ENCODE measurements around the gene TOMM6.
"Not testable (repeated sequence)": the region's sequence is repeated elsewhere in the genome, so short reads cannot be mapped to it uniquely, and the experiment has no call there.

Gene TOMM6

GRCh38 chr6:41763470-41763869 is 24.0 kb upstream of the TOMM6 start:
- DNase-seq (ENCODE audit: low spot score) = no peak

DNA sequence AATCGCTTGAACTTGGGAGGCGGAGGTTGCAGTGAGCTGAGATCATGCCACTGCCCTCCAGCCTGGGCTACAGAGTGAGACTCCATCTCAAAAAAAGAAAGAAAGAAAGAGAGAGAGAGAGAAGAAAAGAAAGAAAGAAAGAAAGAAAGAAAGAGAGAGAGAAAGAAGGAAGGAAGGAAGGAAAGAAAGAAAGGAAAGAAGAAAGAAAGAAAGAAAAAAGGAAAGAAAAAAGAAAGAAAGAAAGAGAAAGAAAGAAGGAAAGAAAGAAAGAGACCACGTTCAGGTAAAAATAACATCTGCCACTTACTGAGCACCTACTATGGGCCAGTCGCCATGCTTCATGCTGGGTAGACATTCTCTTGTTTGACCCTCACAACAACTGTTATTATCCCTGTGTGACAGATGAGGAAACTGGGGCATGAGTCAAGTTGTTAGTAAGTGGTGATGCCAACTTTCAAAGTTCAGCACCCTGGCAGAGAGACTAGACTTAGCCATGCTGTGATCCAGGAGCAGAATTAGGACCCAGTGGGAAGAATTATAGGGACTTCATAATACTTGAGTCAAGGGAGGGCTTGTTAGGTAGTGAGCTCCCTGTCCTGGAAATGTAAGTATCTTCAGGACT is 21.3 kb upstream of the TOMM6 start:
- not testable (repeated sequence) for DNase-seq (ENCODE audit: low spot score)

DNA sequence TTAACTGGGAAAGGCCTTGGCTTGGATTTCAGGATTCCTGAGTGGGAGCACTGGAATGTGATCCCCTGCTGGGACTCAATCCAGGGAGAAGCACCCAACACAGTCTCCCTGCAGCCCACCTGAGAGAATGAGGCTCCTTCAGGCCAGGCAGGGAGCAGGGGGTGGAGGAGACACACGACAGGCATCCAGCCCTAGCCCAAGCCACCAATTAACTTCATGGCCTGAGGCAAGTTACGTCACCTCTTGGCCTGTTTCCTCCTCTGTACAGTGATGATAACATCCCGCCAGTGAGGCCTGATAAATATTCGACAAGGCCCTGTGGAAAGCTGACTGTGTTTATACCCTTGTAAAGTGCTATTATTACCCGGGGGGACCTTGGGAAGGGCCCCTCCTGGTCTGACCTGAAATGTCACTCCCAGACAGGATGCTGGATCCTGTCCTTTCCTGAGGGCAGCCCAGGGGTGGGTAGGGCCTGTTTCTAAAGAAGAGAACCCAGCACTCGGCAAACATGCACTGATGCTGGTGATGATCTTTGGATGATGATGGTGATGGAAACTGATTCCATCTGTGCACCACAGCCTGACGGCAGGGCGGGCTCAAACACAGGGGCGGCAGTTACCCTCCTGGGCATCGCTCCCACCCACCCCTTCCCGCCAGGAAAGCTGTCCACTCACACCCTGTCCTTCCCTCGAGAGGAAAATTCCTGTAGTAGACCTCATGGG is 20.2 kb upstream of the TOMM6 start:
- no peak for DNase-seq (ENCODE audit: low spot score)

DNA sequence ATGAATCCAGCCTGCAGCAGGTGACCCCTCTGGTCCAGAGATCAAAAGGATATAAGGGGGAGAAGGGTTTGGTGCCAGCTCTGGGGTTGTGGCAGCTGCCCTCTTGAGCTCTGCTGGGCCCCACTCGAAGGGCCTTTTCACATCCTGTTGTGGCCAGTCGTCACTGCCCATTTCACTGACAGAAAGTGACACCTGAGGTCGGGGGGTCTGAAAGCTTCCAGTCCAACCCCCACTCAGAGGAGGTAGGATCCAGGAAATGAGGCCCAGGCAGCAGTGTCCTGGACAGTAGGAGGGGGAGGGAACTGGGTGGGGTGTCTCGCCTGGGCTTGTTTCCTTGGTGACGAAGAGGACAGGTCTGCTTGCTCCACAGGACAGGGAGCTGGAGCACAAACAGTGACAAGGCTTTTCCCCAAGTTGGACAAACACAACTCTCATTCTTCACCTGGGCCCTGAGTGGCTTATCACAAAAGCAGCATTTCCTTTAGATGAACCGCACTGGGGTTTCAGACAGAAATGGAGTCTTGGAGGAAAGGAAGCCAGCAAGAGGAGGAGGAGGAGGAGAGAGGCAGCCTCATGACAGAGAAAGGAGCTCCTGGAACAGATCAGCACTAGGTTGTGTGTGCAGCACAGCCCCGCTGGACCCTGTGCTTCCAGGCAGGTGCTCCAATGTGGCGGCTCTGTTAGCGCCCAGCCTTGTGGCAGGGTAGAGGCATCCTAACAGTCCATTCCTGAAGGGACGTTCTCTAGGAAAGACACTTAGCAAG is 18.8 kb upstream of the TOMM6 start:
- no peak for DNase-seq (ENCODE audit: low spot score)

- no peak for DNase-seq (ENCODE audit: low spot score)
Measured at GRCh38 chr6:41769376-41769775, 18.1 kb upstream of the TOMM6 start.

DNA sequence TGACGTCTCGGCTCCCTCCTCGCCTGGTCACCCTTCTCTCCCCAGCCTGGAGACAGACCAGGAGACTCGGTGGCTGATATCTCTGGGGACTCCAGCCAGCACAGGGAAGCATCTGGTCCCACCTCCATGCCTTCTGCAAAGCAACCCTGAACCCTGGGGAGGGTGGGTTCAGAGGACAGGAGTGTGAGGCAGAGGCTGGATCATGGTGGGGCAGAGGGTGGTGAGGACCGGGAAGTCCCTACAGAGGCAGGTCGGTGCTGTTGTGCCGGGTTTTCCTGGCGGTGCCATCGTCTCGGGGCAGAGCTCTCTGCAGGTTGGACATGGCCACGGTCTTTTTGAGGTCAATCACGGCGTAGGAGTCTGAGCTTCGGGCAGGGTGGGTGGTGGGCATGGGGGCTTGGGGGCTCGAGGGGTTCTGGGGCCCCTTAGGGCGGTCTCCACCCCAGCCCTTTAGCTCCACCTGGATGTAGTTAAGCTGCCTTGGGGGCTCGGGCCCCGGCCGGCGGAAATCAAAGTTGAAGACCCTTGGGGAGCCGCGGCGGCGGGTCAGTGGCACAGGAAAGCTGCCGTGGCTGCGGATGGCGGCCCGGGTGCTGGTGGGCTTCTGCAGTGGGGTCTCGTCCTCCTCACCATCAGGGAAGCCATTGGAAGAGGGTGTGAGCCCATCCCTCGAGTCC is 17.0 kb upstream of the TOMM6 start:
- DNase-seq (ENCODE audit: low spot score) = no peak

- DNase-seq (ENCODE audit: low spot score) = no peak
Measured at GRCh38 chr6:41771058-41771983, 16.2 kb upstream of the TOMM6 start.

GRCh38 chr6:41774841-41775240 is 12.7 kb upstream of the TOMM6 start:
- no peak for DNase-seq (ENCODE audit: low spot score)

- no peak for DNase-seq (ENCODE audit: low spot score)
Measured at GRCh38 chr6:41775293-41775882, 12.1 kb upstream of the TOMM6 start.

DNA sequence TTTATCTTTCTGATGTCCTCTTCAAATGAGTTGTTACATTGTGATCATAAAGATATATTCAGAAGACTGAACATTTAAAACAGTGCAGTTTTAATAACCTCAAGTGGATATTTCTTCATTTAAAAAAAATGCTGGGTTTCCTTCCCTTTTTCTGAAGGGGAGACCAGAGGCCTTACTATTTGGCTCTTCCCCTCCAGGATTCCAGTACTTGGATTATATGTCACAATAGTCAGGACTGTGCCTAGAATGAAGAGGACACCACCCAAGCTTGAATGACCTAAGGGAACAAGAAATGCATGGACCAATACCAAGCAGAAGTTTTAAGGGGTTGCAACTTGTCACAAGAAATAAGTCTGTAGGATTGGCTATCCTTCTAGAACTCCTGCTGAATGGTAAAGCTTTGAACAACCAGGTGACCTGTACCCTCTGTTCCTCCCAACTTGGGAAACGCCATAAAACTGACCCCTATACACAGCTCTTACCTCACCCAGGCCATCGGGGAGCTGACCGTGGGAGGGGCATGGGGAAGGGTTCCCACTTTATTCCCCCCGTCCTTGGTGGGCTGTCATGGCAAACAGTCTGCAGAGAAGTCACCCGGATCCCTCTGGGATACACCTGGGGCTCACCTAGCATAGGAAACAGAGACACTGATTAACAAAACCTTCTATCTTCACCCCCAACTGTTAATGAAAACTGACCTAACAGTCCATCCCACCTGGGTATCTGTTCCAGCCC is 9.8 kb upstream of the TOMM6 start:
- DNase-seq (ENCODE audit: low spot score) = no peak

GRCh38 chr6:41778895-41779294 is 8.6 kb upstream of the TOMM6 start:
- DNase-seq (ENCODE audit: low spot score) = no peak

- no peak for DNase-seq (ENCODE audit: low spot score)
Measured at GRCh38 chr6:41779336-41779735, 8.2 kb upstream of the TOMM6 start.

GRCh38 chr6:41779788-41780550 is 7.5 kb upstream of the TOMM6 start, which contains the start of gene FRS3:
Gene FRS3 (minus strand): TSS chr6:41779900. CDS start chr6:41776987, 2,913 bp downstream.
- peak; percentile 99 for DNase-seq (ENCODE audit: low spot score)

- no peak for DNase-seq (ENCODE audit: low spot score)
Measured at GRCh38 chr6:41780551-41781365, 6.7 kb upstream of the TOMM6 start, which contains the start of gene PRICKLE4. Gene PRICKLE4 (plus strand): TSS chr6:41780782. CDS start chr6:41783474, 2,692 bp downstream.

GRCh38 chr6:41781366-41781730 is 6.1 kb upstream of the TOMM6 start:
- DNase-seq (ENCODE audit: low spot score) = no peak

- DNase-seq (ENCODE audit: low spot score) = no peak
Measured at GRCh38 chr6:41783106-41783780, 4.3 kb upstream of the TOMM6 start.

GRCh38 chr6:41784581-41785171 is 2.8 kb upstream of the TOMM6 start:
- DNase-seq (ENCODE audit: low spot score) = no peak

DNA sequence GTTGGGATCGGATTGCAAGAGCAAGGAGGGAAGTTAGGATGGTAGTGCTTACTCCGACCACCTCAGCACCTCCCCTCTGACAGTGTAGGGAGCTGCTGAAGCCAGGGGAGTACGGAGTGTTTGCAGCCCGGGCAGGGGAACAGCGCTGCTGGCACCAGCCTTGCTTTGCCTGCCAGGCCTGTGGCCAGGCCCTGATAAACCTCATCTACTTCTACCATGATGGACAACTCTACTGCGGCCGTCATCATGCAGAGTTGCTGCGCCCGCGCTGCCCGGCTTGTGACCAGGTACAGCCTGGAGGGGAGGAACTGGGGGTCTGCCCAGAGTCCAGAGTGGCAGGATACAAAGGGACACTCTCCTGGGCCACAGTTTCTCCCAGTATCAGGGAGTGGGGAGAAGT is 2.2 kb upstream of the TOMM6 start:
- no peak for DNase-seq (ENCODE audit: low spot score)
